Activated CD4-positive, alpha-beta T cell treated with anti-CD3 and anti-CD28 coated beads for 1 hour (primary cell): ENCODE data around the gene PEMT.

Experiments used
- DNase-seq: peaks from one replicate; pipeline ENCODE4 v3.0.0-alpha.2; 2020

Gene PEMT

GRCh38 chr17:17528696-17529652, 62.5 kb downstream of the PEMT start:
- no peak for DNase-seq

- no peak for DNase-seq
These were observed 63.5 kb downstream of the PEMT start for GRCh38 chr17:17527956-17528500.

- DNase-seq = no peak
These were observed 64.0 kb downstream of the PEMT start for GRCh38 chr17:17527534-17527933.

GRCh38 chr17:17526369-17526768, 65.1 kb downstream of the PEMT start:
- DNase-seq = no peak

- DNase-seq = no peak
These were observed 65.6 kb downstream of the PEMT start for GRCh38 chr17:17525956-17526355.

- DNase-seq = no peak
These were observed 66.2 kb downstream of the PEMT start for GRCh38 chr17:17525311-17525710.

GRCh38 chr17:17523731-17524490, 67.6 kb downstream of the PEMT start:
- DNase-seq = no peak

- no peak for DNase-seq
These were observed 68.3 kb downstream of the PEMT start for GRCh38 chr17:17523001-17523730.

GRCh38 chr17:17520599-17521232, 70.8 kb downstream of the PEMT start:
- no peak for DNase-seq

- DNase-seq = no peak
These were observed 71.6 kb downstream of the PEMT start for GRCh38 chr17:17519886-17520285.

- DNase-seq = no peak
These were observed 72.6 kb downstream of the PEMT start for GRCh38 chr17:17518951-17519350.

GRCh38 chr17:17518014-17518413, 73.5 kb downstream of the PEMT start:
- DNase-seq = no peak

GRCh38 chr17:17516941-17517720, 74.4 kb downstream of the PEMT start:
- DNase-seq = no peak

GRCh38 chr17:17515934-17516930, 75.3 kb downstream of the PEMT start:
- no peak for DNase-seq

- no peak for DNase-seq
These were observed 76.2 kb downstream of the PEMT start for GRCh38 chr17:17514993-17515933.

GRCh38 chr17:17514361-17514992, 77.0 kb downstream of the PEMT start:
- DNase-seq = no peak

GRCh38 chr17:17513626-17514025, 77.9 kb downstream of the PEMT start:
- no peak for DNase-seq

- DNase-seq = no peak
These were observed 78.6 kb downstream of the PEMT start for GRCh38 chr17:17512866-17513265.
